Measurements from ENCODE around the gene LKAAEAR1. TPM values are rescaled to one million over a fixed set of nuclear protein-coding genes. Genes with fewer than 3 reads are reported as not detected.

LKAAEAR1 gene
- total RNA-seq = 2.1 TPM in 2 replicates

DNA sequence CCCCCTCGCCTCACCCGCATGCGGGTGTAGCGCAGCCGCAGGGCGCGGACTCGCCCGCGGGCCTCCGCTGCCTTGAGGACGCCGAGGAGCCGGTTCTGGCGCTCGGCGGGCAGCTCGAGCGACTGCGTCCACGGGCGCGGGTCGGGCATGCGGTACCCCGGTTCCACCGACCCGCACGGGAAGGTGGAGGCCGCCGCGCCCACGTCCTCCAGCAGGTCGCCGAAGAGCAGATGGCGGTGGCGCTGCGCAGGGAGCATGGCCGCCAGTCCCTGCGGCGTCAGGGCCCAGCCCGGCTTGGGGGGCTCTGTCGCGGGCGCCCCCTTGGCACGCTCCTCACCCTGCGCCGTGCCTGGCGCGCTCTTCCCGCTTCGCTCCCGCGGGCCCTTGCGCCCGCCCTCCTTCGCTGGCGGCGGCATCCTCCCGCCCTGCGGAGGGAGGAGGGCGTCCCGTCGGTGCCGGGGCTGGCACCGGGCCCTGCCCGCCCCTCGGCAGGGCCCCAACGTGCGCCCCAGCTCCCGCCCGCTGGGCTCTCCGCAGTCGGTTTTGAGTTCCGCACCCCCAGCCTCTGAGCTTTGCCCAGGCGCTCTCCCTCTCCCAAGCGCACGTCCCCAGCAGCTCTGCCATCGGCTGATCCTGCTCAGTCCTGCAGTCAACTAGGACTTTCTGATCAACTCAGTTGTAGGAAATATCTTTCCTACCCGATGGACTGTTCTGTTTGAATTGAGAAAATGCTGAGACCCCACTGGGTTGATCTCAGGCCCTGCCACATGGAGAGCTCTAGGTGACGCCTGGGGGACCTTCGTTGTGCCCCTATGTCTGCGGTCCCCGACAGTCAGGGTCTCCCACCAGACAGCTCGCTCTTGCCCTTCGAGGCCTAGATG, at the start of gene LKAAEAR1:
TSS of gene LKAAEAR1 (minus strand) at position 595 of the 881 bp plus-strand sequence. CDS start at position 416, 179 bp downstream.

GRCh38 chr20:64106981-64107735, 23.0 kb upstream of the LKAAEAR1 start, which contains the start of gene NPBWR2:
Gene NPBWR2 (minus strand): TSS chr20:64107565. CDS start chr20:64106831, 734 bp downstream.

DNA sequence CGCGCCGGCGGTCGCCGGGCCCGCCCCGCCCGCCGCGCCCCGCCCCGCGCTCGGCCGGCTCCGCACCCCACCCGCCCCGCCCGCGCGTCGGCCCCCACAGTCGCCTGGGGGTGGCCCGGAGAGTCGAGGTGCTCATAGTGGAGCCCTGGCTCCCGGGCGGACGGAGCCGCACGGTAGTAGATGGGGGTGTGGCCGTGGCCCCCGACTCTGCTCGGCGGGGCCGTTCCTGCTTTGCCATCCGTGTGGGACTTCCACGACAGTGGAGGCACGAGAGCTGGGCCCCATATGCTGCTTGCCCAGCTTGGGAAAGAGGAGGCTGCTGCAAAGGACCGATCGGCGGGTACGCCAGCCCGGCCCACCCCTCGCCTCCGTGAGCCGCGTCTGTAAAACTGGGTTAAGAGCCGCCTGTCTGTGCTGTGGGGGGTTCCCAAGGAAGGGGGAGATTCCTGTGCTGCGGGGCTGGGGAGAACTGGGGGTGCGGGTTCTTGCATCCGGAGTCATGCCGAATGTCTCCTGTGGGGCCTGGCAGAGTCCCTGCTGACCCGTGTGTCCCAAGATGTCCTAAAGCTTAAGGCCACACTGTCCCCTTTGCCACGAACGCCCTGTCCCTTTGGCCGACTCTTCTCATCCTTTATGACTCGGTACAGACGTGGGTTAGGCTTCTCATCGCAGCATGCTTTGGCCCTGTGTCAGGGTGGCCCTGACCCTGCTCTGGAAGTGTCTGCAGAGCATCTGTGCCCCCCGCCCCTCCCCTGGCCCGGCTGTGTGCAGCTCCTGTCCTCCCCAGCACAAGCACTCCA, 4.0 kb downstream of the LKAAEAR1 start, which contains the start of gene OPRL1:
TSS of gene OPRL1 (plus strand) at position 70 of the 800 bp plus-strand sequence. CDS start 12,639 bp downstream, outside the sequence.

GRCh38 chr20:64079273-64080012, 4.8 kb downstream of the LKAAEAR1 start, which contains the start of gene RGS19:
Gene RGS19 (minus strand): TSS chr20:64079518. CDS start chr20:64076886, 2,632 bp downstream.

DNA sequence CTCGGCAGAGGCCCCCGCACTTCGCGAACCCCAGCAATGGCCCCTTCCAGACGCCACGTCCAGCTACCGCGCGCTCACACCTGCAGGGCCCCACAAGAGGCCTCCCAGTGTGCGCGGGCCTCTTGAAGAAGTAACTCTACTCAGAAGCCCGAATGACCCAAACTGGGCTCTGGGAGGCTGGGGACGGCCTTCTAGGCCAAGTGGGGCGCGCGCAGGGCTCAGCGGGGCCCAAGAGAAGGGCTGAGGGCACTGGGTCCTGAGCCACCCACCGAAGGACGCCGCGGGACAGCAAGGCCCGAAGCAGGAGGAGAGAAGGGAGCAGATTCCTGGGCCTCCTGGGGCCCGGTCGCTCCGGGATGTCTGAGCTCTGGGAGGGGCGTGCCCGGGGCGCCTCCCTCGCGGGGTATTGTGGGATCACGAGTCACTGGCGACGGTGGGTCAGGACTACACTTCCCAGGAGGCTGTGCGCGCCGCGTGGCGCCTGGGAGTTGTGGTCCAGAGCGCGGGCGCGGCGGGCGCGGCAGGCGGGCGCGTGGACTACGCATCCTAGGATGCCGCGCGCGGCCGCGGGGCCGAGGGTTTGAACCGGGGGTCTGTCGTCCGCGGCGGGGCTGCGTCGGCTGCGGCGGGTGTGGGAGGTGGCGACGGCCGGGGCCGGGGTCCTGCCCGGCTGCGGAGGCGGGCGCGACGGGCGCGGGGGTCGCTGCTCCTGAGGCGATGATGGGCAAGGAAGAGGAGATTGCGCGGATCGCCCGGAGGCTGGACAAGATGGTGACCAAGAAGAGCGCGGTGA, 21.4 kb downstream of the LKAAEAR1 start, which contains the start of gene TCEA2:
TSS of gene TCEA2 (plus strand) at position 603 of the 793 bp plus-strand sequence. CDS start at position 718, 115 bp downstream.

DNA sequence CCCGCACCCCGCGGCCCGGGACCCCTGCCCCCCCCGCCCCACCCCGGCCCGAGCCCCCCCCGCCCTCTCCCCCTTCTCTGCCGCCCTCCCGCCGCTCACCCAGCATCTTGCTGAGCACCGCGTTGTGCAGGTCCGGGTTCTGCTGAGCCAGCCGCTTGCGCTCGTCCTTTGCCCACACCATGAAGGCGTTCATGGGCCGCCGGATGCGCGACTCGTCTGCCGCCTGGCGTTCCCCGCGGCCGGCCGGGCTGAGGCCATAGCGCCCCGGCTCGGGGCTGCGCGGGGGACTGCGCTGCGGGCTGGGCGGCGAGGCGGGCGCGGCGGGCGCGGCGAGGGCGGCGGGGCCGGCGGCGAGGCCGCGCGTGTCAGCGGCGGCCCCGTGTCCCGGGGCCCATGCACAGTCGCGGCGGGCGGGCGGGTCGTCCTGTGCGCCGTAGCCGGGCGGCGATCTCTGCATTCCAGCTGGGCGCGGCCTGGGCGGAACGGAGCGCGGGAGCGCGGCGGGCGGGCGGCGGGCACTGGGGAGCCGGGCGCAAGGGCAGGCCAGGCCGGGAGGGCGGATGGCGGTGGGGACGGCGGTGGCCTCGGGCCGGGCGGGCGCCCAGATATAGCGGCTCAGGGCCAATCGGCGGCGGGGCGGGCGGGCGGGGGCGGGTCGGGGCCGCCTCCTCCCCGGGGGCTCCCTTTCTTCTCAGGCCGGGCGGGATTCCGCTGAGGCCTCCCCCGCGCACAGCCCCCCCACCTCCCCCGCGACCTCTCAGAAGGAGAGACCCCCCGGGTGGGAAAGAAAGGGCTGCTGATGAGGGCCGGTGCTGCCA, 34.9 kb downstream of the LKAAEAR1 start, which contains the start of gene SOX18:
TSS of gene SOX18 (minus strand) at position 580 of the 818 bp plus-strand sequence. CDS start at position 457, 123 bp downstream.

GRCh38 chr20:64035933-64036345, 48.3 kb downstream of the LKAAEAR1 start, which contains the start of gene C20orf204:
Gene C20orf204 (plus strand): TSS chr20:64036182. CDS start chr20:64036324, 142 bp downstream.

Other genes with a start within 250 kb of the LKAAEAR1 start
- gene ABHD16B, start 222.9 kb downstream of the LKAAEAR1 start, total RNA-seq = not detected in 2 replicates
- 92.1 and 109 TPM in 2 replicates for gene TPD52L2, start 219.1 kb downstream of the LKAAEAR1 start, total RNA-seq
- gene DNAJC5, start 189.3 kb downstream of the LKAAEAR1 start, total RNA-seq = 33.3 and 34.3 TPM in 2 replicates
- gene UCKL1, start 128.0 kb downstream of the LKAAEAR1 start, total RNA-seq = 9.9 and 12.8 TPM in 2 replicates
- 13.3 and 14.0 TPM in 2 replicates for gene ZNF512B, start 114.5 kb downstream of the LKAAEAR1 start, total RNA-seq
- not detected in 2 replicates for gene SAMD10, start 104.8 kb downstream of the LKAAEAR1 start, total RNA-seq
- 52.2 and 56.1 TPM in 2 replicates for gene PRPF6, start 103.3 kb downstream of the LKAAEAR1 start, total RNA-seq
- gene C20orf204, start 48.2 kb downstream of the LKAAEAR1 start, total RNA-seq = 0.34 and 0.87 TPM in 2 replicates
- 1.7 and 3.2 TPM in 2 replicates for gene SOX18, start 34.8 kb downstream of the LKAAEAR1 start, total RNA-seq
- 26.6 and 26.8 TPM in 2 replicates for gene TCEA2, start 21.2 kb downstream of the LKAAEAR1 start, total RNA-seq
- gene RGS19, start 4.9 kb downstream of the LKAAEAR1 start, total RNA-seq = 8.2 and 11.9 TPM in 2 replicates
- 0.34 and 0.44 TPM in 2 replicates for gene OPRL1, start 4.3 kb downstream of the LKAAEAR1 start, total RNA-seq
- gene NPBWR2, start 23.2 kb upstream of the LKAAEAR1 start, total RNA-seq = not detected in 2 replicates
- gene MYT1, start 80.1 kb upstream of the LKAAEAR1 start, total RNA-seq = not detected in 2 replicates
- 26.1 and 48.2 TPM in 2 replicates for gene PCMTD2, start 171.3 kb upstream of the LKAAEAR1 start, total RNA-seq